Measurements from ENCODE around the gene UBAC2.

GRCh38 chr13:99408703-99409000 is 208.0 kb downstream of the UBAC2 start:
- no peak for TF ChIP-seq POLR2A (IDR thresholded peaks at IDR 0.05)
- TF ChIP-seq, protein P1, sequence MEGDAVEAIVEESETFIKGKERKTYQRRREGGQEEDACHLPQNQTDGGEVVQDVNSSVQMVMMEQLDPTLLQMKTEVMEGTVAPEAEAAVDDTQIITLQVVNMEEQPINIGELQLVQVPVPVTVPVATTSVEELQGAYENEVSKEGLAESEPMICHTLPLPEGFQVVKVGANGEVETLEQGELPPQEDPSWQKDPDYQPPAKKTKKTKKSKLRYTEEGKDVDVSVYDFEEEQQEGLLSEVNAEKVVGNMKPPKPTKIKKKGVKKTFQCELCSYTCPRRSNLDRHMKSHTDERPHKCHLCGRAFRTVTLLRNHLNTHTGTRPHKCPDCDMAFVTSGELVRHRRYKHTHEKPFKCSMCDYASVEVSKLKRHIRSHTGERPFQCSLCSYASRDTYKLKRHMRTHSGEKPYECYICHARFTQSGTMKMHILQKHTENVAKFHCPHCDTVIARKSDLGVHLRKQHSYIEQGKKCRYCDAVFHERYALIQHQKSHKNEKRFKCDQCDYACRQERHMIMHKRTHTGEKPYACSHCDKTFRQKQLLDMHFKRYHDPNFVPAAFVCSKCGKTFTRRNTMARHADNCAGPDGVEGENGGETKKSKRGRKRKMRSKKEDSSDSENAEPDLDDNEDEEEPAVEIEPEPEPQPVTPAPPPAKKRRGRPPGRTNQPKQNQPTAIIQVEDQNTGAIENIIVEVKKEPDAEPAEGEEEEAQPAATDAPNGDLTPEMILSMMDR (IDR thresholded peaks at IDR 0.05) = no peak
